Measurements from ENCODE around the gene EXTL1.

The EXTL1 gene

GRCh38 chr1:26038904-26039303 lies 17.3 kb downstream of the EXTL1 start:
- TF ChIP-seq CREB1 (IDR thresholded peaks at IDR 0.05; ENCODE audit: low read depth) (no peak), CEBPB (IDR thresholded peaks at IDR 0.05) (no peak), USF1 (IDR thresholded peaks at IDR 0.05) (no peak), TEAD4 (IDR thresholded peaks at IDR 0.05) (no peak)

- TF ChIP-seq TAF1 (IDR thresholded peaks at IDR 0.05; ENCODE audit: low read depth), result no peak
- TF ChIP-seq CREB1 (IDR thresholded peaks at IDR 0.05; ENCODE audit: low read depth), result no peak
- TF ChIP-seq EP300 (IDR thresholded peaks at IDR 0.05; ENCODE audit: borderline replicate concordance), result no peak
- TF ChIP-seq, protein P1, sequence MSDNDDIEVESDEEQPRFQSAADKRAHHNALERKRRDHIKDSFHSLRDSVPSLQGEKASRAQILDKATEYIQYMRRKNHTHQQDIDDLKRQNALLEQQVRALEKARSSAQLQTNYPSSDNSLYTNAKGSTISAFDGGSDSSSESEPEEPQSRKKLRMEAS (IDR thresholded peaks at IDR 0.05), result no peak
- no peak for TF ChIP-seq REST (IDR thresholded peaks at IDR 0.05; ENCODE audit: low read depth)
- TF ChIP-seq NFIC (IDR thresholded peaks at IDR 0.05), result no peak
- TF ChIP-seq TEAD4 (IDR thresholded peaks at IDR 0.05), result no peak
- no peak for TF ChIP-seq USF1 (IDR thresholded peaks at IDR 0.05)
- TF ChIP-seq RAD21 (IDR thresholded peaks at IDR 0.05; ENCODE audit: low read depth), result no peak
- TF ChIP-seq CEBPB (IDR thresholded peaks at IDR 0.05), result no peak
- no peak for TF ChIP-seq ZBTB7A (IDR thresholded peaks at IDR 0.05; ENCODE audit: low read depth)
- no peak for TF ChIP-seq FOXM1 (IDR thresholded peaks at IDR 0.05; ENCODE audit: borderline replicate concordance, low read depth)
- no peak for TF ChIP-seq YY1 (IDR thresholded peaks at IDR 0.05; ENCODE audit: low read depth)
- TF ChIP-seq TCF12 (IDR thresholded peaks at IDR 0.05; ENCODE audit: low read depth), result no peak
- no peak for TF ChIP-seq EGR1 (IDR thresholded peaks at IDR 0.05)
Observed at GRCh38 chr1:26041401-26041800, 19.8 kb downstream of the EXTL1 start.

GRCh38 chr1:26041978-26042377 lies 20.4 kb downstream of the EXTL1 start:
- no peak for TF ChIP-seq NFIC (IDR thresholded peaks at IDR 0.05)
- no peak for TF ChIP-seq FOXM1 (IDR thresholded peaks at IDR 0.05; ENCODE audit: borderline replicate concordance, low read depth)
- TF ChIP-seq ZBTB7A (IDR thresholded peaks at IDR 0.05; ENCODE audit: low read depth), result no peak
- no peak for TF ChIP-seq REST (IDR thresholded peaks at IDR 0.05; ENCODE audit: low read depth)
- TF ChIP-seq EGR1 (IDR thresholded peaks at IDR 0.05), result no peak

DNA sequence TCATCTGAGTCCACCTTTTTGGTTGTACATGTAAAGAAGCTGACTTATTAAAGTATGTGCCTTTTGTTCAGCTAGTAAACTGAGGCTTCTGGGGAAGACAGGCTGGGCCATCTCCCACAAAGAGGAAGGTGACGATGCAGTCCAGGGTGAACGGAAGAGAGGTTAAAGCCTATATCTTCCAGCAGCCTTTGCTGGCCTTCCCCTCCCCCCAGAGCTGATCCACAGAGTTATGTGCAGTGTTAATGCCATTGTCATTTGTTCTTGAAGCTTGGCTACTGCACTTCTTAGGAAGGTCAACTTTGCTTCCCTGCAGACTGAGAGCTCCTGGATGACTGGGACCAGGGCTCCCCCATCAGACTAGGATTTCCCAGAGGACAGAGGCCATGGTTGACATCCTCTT lies 22.2 kb downstream of the EXTL1 start:
- TF ChIP-seq FOXM1 (IDR thresholded peaks at IDR 0.05; ENCODE audit: borderline replicate concordance, low read depth) (no peak), EP300 (IDR thresholded peaks at IDR 0.05; ENCODE audit: borderline replicate concordance) (no peak), CREB1 (IDR thresholded peaks at IDR 0.05; ENCODE audit: low read depth) (no peak), TCF12 (IDR thresholded peaks at IDR 0.05; ENCODE audit: low read depth) (no peak), NFIC (IDR thresholded peaks at IDR 0.05) (no peak), REST (IDR thresholded peaks at IDR 0.05; ENCODE audit: low read depth) (no peak), RAD21 (IDR thresholded peaks at IDR 0.05; ENCODE audit: low read depth) (no peak), EGR1 (IDR thresholded peaks at IDR 0.05) (no peak), ZBTB7A (IDR thresholded peaks at IDR 0.05; ENCODE audit: low read depth) (no peak), TAF1 (IDR thresholded peaks at IDR 0.05; ENCODE audit: low read depth) (no peak), USF1 (IDR thresholded peaks at IDR 0.05) (no peak), YY1 (IDR thresholded peaks at IDR 0.05; ENCODE audit: low read depth) (no peak), TEAD4 (IDR thresholded peaks at IDR 0.05) (no peak), CEBPB (IDR thresholded peaks at IDR 0.05) (no peak)
- TF ChIP-seq, protein P1 (IDR thresholded peaks at IDR 0.05), result no peak

Data from Ishikawa (cell line).